ENCODE results near the gene PPP1CA.

GRCh38 chr11:67351275-67352005 is 50.2 kb downstream of the PPP1CA start:
- TF ChIP-seq CTCF (conservative IDR thresholded peaks at IDR 0.05; ENCODE audit: low read depth, low read length) (peak; percentile 97), EZH2phosphoT487 (IDR thresholded peaks at IDR 0.05; ENCODE audit: borderline replicate concordance, low read length) (no peak), EZH2 (IDR thresholded peaks at IDR 0.05; ENCODE audit: low read length, unreplicated experiment) (no peak)
